ENCODE results near the gene PDAP1. TPM values are rescaled to one million over a fixed set of nuclear protein-coding genes. Genes with fewer than 3 reads are reported as not detected.

The PDAP1 gene
- total and polyA plus RNA-seq, 10 of the 15 experiments (the other 5 are each of a cell fraction or from before 2014, with no cell fraction given): 6.6 to 200 (median 87.7) TPM

DNA sequence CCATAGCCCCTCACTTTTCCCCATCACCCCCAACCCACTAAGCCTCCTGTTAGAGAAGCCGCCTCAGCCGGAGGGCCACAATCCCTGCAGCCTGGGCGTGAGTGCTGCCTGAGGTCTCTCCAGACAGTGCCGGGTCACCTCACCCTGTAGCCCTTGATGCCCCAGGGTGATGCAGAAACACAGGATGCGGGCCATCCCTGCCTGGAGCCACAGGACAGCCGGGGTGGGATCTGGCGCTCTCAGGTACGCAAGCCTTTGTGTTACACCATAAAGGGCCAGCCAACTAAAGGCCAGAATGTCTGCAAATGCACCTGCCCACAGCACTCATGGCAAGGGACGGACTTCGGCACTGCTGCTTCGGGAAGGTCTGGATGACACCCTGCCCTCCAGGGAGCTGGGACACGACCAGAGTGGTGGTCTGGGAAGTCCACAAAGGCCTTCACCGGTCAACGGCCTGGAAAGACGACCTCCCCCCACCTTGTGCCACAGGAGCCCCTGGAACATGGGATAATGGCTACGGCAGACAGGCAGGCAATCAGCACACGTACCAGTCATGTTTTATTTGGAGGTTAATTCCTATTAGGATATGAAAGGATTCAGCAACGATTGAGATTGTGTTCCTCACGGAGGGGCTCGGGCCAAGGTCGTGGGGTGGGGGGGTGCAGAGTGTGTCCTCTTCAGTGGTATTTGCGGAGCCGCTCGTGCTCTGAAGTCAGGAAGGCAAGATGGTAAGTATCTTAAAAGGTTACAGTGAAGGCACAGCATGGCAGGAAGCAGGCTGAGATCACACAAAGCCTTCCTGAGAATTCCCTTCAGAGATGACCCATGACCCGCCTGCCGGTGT lies 49.5 kb upstream of the PDAP1 start:
- 93% methylated on average over 26 of the region's 26 CpGs for WGBS (ENCODE audit: insufficient coverage, insufficient replicate concordance, low lambda C conversion rate, missing lambda C conversion rate)

GRCh38 chr7:99457050-99457649 lies 48.8 kb upstream of the PDAP1 start:
- Histone ChIP-seq H3K36me3 (ENCODE audit: control insufficient read depth in 2 of 2, insufficient read depth in 2 of 2, low read length in 1 of 2) (peaks cover 34 to 36% of the 10 kb centered on the region in 2 experiments), H4K20me1 (ENCODE audit: control insufficient read depth, insufficient read depth) (no peaks in the 10 kb centered on the region), H3K9me3 (replicated peaks; ENCODE audit: control insufficient read depth, insufficient read depth, low read length) (no peaks in the 10 kb centered on the region), H3K79me2 (ENCODE audit: control insufficient read depth, insufficient read depth, low read length) (peaks cover 20% of the 10 kb centered on the region), H3K4me1 (ENCODE audit: control insufficient read depth, insufficient read depth, low read length) (no peaks in the 10 kb centered on the region), H3K27me3 (replicated peaks in 1 of 2; ENCODE audit: control insufficient read depth in 2 of 2, insufficient read depth in 2 of 2, low read length in 1 of 2) (no peaks in the 10 kb centered on the region), H3K27ac (ENCODE audit: control insufficient read depth, insufficient read depth) (no peak overlapping the region), H2AFZ (ENCODE audit: control insufficient read depth, low read depth, low read length) (no peak overlapping the region), H3K9ac (ENCODE audit: control insufficient read depth, insufficient read depth, low read length) (no peak overlapping the region), H3K4me3 (no peak overlapping the region), H3K4me2 (ENCODE audit: control insufficient read depth, insufficient read depth) (no peak overlapping the region)
- ChIA-PET RAD21 (ENCODE audit: unreplicated experiment) (no interaction called here), SMC1A (ENCODE audit: uncharacterized antibody, unreplicated experiment) (interaction anchor here (0.7 kb wide), 1 partner anchor 29 kb away, joined by 3 read pairs; no protein-coding TSS in a partner anchor), POLR2A (no interaction called here), CTCF (interaction anchor here (0.6 kb wide), 1 partner anchor 21 kb away, joined by 3 read pairs; no protein-coding TSS in a partner anchor)
- ATAC-seq: no peak
- TF ChIP-seq NBN (IDR thresholded peaks at IDR 0.05) (no peak), TCF7 (IDR thresholded peaks at IDR 0.05; ENCODE audit: borderline replicate concordance) (no peak), KLF5 (IDR thresholded peaks at IDR 0.05; ENCODE audit: partially characterized antibody) (no peak), HDGF (IDR thresholded peaks at IDR 0.05) (no peak), MTA2 (IDR thresholded peaks at IDR 0.05; ENCODE audit: low read depth) (no peak), CBX3 (IDR thresholded peaks at IDR 0.05; ENCODE audit: borderline replicate concordance, low read depth) (no peak), ASH2L (IDR thresholded peaks at IDR 0.05; ENCODE audit: borderline replicate concordance, low read depth) (no peak), SMAD1 (IDR thresholded peaks at IDR 0.05; ENCODE audit: low read depth, partially characterized antibody) (no peak)
- intact Hi-C loops (cut with micrococcal nuclease; ENCODE audit: unreplicated experiment) (no loop called here), in situ Hi-C loops (cut with MboI) (no loop called here)
- WGBS (ENCODE audit: insufficient coverage, insufficient replicate concordance, low lambda C conversion rate, missing lambda C conversion rate): 82% methylated on average over 6 of the region's 6 CpGs
- no peak for FAIRE-seq
- no peak for DNase-seq (ENCODE audit: low read depth, low spot score)
- BruUV-seq (replicated peaks): no TSS peak

More for the DNA sequence above, 49.5 kb upstream of the PDAP1 start:
- Histone ChIP-seq H3K4me3 (no peak overlapping the region), H3K79me2 (ENCODE audit: control insufficient read depth, insufficient read depth, low read length) (peaks cover 25% of the 10 kb centered on the region), H3K27ac (ENCODE audit: control insufficient read depth, insufficient read depth) (no peak overlapping the region), H3K27me3 (replicated peaks in 1 of 2; ENCODE audit: control insufficient read depth in 2 of 2, insufficient read depth in 2 of 2, low read length in 1 of 2) (no peaks in the 10 kb centered on the region), H4K20me1 (ENCODE audit: control insufficient read depth, insufficient read depth) (no peaks in the 10 kb centered on the region), H3K4me2 (ENCODE audit: control insufficient read depth, insufficient read depth) (no peak overlapping the region), H3K4me1 (ENCODE audit: control insufficient read depth, insufficient read depth, low read length) (no peaks in the 10 kb centered on the region), H3K9ac (ENCODE audit: control insufficient read depth, insufficient read depth, low read length) (no peak overlapping the region), H3K36me3 (ENCODE audit: control insufficient read depth in 2 of 2, insufficient read depth in 2 of 2, low read length in 1 of 2) (peaks cover 30 to 34% of the 10 kb centered on the region in 2 experiments), H2AFZ (ENCODE audit: control insufficient read depth, low read depth, low read length) (no peak overlapping the region), H3K9me3 (replicated peaks; ENCODE audit: control insufficient read depth, insufficient read depth, low read length) (no peaks in the 10 kb centered on the region)
- intact Hi-C loops (cut with micrococcal nuclease; ENCODE audit: unreplicated experiment) (no loop called here), in situ Hi-C loops (cut with MboI) (no loop called here)
- ChIA-PET CTCF (no interaction called here), SMC1A (ENCODE audit: uncharacterized antibody, unreplicated experiment) (interaction anchor here (0.7 kb wide), 1 partner anchor 28 kb away, joined by 3 read pairs; no protein-coding TSS in a partner anchor), POLR2A (no interaction called here), RAD21 (ENCODE audit: unreplicated experiment) (no interaction called here)
- FAIRE-seq (no peak), DNase-seq (ENCODE audit: low read depth, low spot score) (no peak), ATAC-seq (no peak)
- BruUV-seq (replicated peaks): no TSS peak
- no peak for TF ChIP-seq ASH2L (IDR thresholded peaks at IDR 0.05; ENCODE audit: borderline replicate concordance, low read depth)
- peak; percentile 60 for TF ChIP-seq POLR2A (IDR thresholded peaks at IDR 0.05; ENCODE audit: low read depth, low read length)
- TF ChIP-seq EED (IDR thresholded peaks at IDR 0.05; ENCODE audit: low read depth): no peak
